Endothelial cell of umbilical vein (primary cell): ENCODE measurements around the gene PRPF39. TPM values are rescaled to one million over a fixed set of nuclear protein-coding genes. Genes with fewer than 3 reads are reported as not detected.

Experiments used
- BruUV-seq: library from RNA; stranded (reverse); fragments of 400-500 nt; replicated peaks from 2 replicates; lab custom pipeline; 2021; lab: Mats Ljungman, UMichigan
- CTCF ChIA-PET: fragments of 300-600, 350-600 bp; sonication (Branson Sonifier 250); formaldehyde crosslinking; loops from one replicate; lab custom pipeline; 2021; ENCODE audit warnings: antibody characterized with exemption, inconsistent platforms; lab: Charles Lee
- POLR2A ChIA-PET: fragments of 300-600, 350-600 bp; sonication (Branson Sonifier 250); formaldehyde crosslinking; loops from one replicate; lab custom pipeline; 2021; ENCODE audit warnings: antibody characterized with exemption, inconsistent platforms; lab: Charles Lee
- DNase-seq: peaks from one replicate; pipeline ENCODE4 v3.0.0-alpha.2; 2011; ENCODE audit warnings: low read depth, low spot score
- FAIRE-seq: peaks from 2 replicates; lab custom pipeline; 2011; peaks lifted over from hg19 to GRCh38; lab: Jason Lieb, UNC
- H2AFZ ChIP-seq: 2 replicates; pipeline ENCODE4 v1.6.0; 2012; ENCODE audit warnings: low read depth, low read length, control low read depth, inconsistent platforms
- H3K27ac ChIP-seq: 2 replicates; pipeline ENCODE4 v1.5.1; 2011; ENCODE audit warnings: low read depth, mild to moderate bottlenecking, control low read depth, low read length, moderate library complexity; ENCODE audit not compliant: insufficient read depth
- H3K27me3 ChIP-seq, 2 experiments: 2 replicates each; pipeline versions ENCODE4 v1.6.0 to v1.6.1; 2011; ENCODE audit warnings: low read length in 2 of 2, mixed read lengths in 1 of 2; ENCODE audit not compliant: control insufficient read depth in 2 of 2, insufficient read depth in 2 of 2
- H3K36me3 ChIP-seq, 2 experiments: 2 replicates in 1 of 2; 3 replicates in 1 of 2; pipeline ENCODE4 v1.5.1; 2011; ENCODE audit warnings: low read length in 2 of 2, mild to moderate bottlenecking in 1 of 2, moderate library complexity in 1 of 2; ENCODE audit not compliant: control insufficient read depth in 2 of 2, insufficient read depth in 2 of 2; ENCODE audit errors: extremely low read depth in 1 of 2
- H3K4me1 ChIP-seq: 3 replicates; pipeline ENCODE4 v1.5.1; 2011; ENCODE audit warnings: mild to moderate bottlenecking, low read length; ENCODE audit not compliant: control insufficient read depth, insufficient read depth; ENCODE audit errors: extremely low read depth
- H3K4me2 ChIP-seq: 2 replicates; pipeline ENCODE4 v1.6.1; 2011; ENCODE audit warnings: low read length, control low read depth, mixed read lengths; ENCODE audit not compliant: insufficient read depth
- H3K4me3 ChIP-seq, 3 experiments: fragments of 200-600 bp in 1 of 3; sonication (generic), shearing (Covaris generic) in 1 of 3; replicated peaks in 1 of 3; 2 replicates each; pipeline ENCODE4 v1.5.1; 2011 to 2016; ENCODE audit warnings: control low read depth in 3 of 3, low read length in 3 of 3, mild to moderate bottlenecking in 2 of 3, inconsistent platforms in 1 of 3, low read depth in 1 of 3, moderate library complexity in 1 of 3; ENCODE audit not compliant: insufficient read depth in 1 of 3
- H3K79me2 ChIP-seq: 2 replicates; pipeline ENCODE4 v1.6.0; 2012; ENCODE audit warnings: low read length, inconsistent platforms; ENCODE audit not compliant: control insufficient read depth, insufficient read depth
- H3K9ac ChIP-seq: replicated peaks from 2 replicates; pipeline ENCODE3; 2011; ENCODE audit warnings: low read length, control low read depth; ENCODE audit not compliant: insufficient read depth; ENCODE audit errors: extremely low read depth
- H3K9me1 ChIP-seq: replicated peaks from 3 replicates; pipeline ENCODE4 v1.6.0; 2011; ENCODE audit warnings: mild to moderate bottlenecking, low read length; ENCODE audit not compliant: control insufficient read depth, insufficient read depth; ENCODE audit errors: extremely low read depth
- H3K9me3 ChIP-seq: replicated peaks from 2 replicates; pipeline ENCODE4 v1.5.1; 2012; ENCODE audit warnings: low read length, inconsistent platforms; ENCODE audit not compliant: control insufficient read depth, insufficient read depth
- H4K20me1 ChIP-seq: replicated peaks from 2 replicates; pipeline ENCODE3; 2011; ENCODE audit warnings: mild to moderate bottlenecking, low read length; ENCODE audit not compliant: control insufficient read depth, insufficient read depth; ENCODE audit errors: extremely low read depth
- CTCF ChIP-seq, 2 donors: IDR thresholded peaks; 1 replicate in 1 of 2; 2 replicates in 1 of 2; pipeline ENCODE4 v1.5.1; 2011; ENCODE audit warnings: low read length in 2 of 2, mild to moderate bottlenecking in 2 of 2, moderate library complexity in 2 of 2, control low read depth in 1 of 2, inconsistent platforms in 1 of 2, low read depth in 1 of 2; ENCODE audit not compliant: insufficient read depth in 1 of 2; ENCODE audit errors: extremely low read depth in 1 of 2
- EZH2 ChIP-seq: IDR thresholded peaks from 2 replicates; pipeline ENCODE4 v1.6.1; 2012; ENCODE audit warnings: borderline replicate concordance, low read depth, mild to moderate bottlenecking, moderate library complexity, low read length, inconsistent platforms; ENCODE audit not compliant: severe bottlenecking
- FOS ChIP-seq: IDR thresholded peaks from 2 replicates; pipeline ENCODE4 v1.6.1; 2011; ENCODE audit warnings: mild to moderate bottlenecking, low read length, moderate library complexity, borderline replicate concordance; ENCODE audit not compliant: insufficient read depth
- GATA2 ChIP-seq: IDR thresholded peaks from 2 replicates; pipeline ENCODE4 v1.7.0; 2011; ENCODE audit warnings: low read depth, mild to moderate bottlenecking, moderate library complexity, mixed read lengths, low read length; ENCODE audit not compliant: insufficient read length, insufficient read depth
- MAX ChIP-seq: IDR thresholded peaks from 2 replicates; pipeline ENCODE4 v1.6.1; 2011; ENCODE audit not compliant: insufficient read depth, insufficient read length
- MYC ChIP-seq: IDR thresholded peaks from one replicate; pipeline ENCODE4 v1.6.1; 2011; ENCODE audit warnings: mild to moderate bottlenecking, low read depth, low read length
- POLR2A ChIP-seq: IDR thresholded peaks from 2 replicates; pipeline ENCODE4 v1.6.1; 2012; ENCODE audit warnings: low read depth, mild to moderate bottlenecking, control low read depth, low read length
- POLR2AphosphoS5 ChIP-seq: IDR thresholded peaks from 2 replicates; pipeline ENCODE4 v1.6.1; 2012; ENCODE audit warnings: low read depth, mild to moderate bottlenecking, control low read depth, low read length, moderate library complexity; ENCODE audit not compliant: insufficient read depth
- dilution Hi-C: fragments of 300-500 bp; cut with MboI; formaldehyde crosslinking; loops from one replicate; pipeline ENCODE4 v1.15.0; 2019; ENCODE audit warnings: low sequenced_read_pairs; ENCODE audit not compliant: extremely low pct_ligation_motif_present
- intact Hi-C: fragments of 100-400 bp; cut with micrococcal nuclease; formaldehyde crosslinking; loops from one replicate; pipeline ENCODE4 v1.10.0; 2022
- polyA plus RNA-seq, 4 experiments: library from polyadenylated mRNA; depleted of rRNA in 3 of 4; stranded (reverse) in 3 of 4; unstranded in 1 of 4; fragments of >200 nt; gene quantifications; 2 replicates each; pipeline versions ENCODE4 v1.2.1 to v1.2.3, GENCODE V29; 2011 to 2012; ENCODE audit warnings: missing spikeins in 1 of 4
- total RNA-seq: library from RNA; stranded (reverse); gene quantifications from 2 replicates; pipeline ENCODE4 v1.2.3, GENCODE V29; 2021

The PRPF39 gene
- total and polyA plus RNA-seq, 2 donors (not counting 3 experiments of a cell fraction or from before 2014, with no cell fraction given), result 24.8 to 44.4 TPM

GRCh38 chr14:45065540-45065939, 18.4 kb upstream of the PRPF39 start:
- H3K4me3 ChIP-seq, result no peak overlapping the region
- no peaks in the 10 kb centered on the region for H4K20me1 ChIP-seq
- H3K36me3 ChIP-seq, result no peaks in the 10 kb centered on the region
- dilution Hi-C loops, result no loop called here
- H3K27ac ChIP-seq, result no peak overlapping the region
- ChIA-PET CTCF (interaction anchor here (1.0 to 1.6 kb wide), 3 partner anchors 11 to 20 kb away, joined by 3 to 5 read pairs (median 3); no protein-coding TSS in a partner anchor), POLR2A (no interaction called here)
- H3K9me3 ChIP-seq, result no peaks in the 10 kb centered on the region
- intact Hi-C loops, result no loop called here
- no peak overlapping the region for H3K4me2 ChIP-seq
- no peak overlapping the region for H3K9ac ChIP-seq
- H3K4me1 ChIP-seq, result no peaks in the 10 kb centered on the region
- no peak for DNase-seq
- TF ChIP-seq MYC (no peak), MAX (no peak), POLR2A (no peak), POLR2AphosphoS5 (no peak), CTCF (IDR thresholded peaks at IDR 0.05; ENCODE audit: extremely low read depth in 1 of 2, insufficient read depth in 1 of 2, low read depth in 1 of 2, low read length in 2 of 2) (no peak), EZH2 (no peak), FOS (no peak), GATA2 (no peak)
- BruUV-seq, result no TSS peak
- H2AFZ ChIP-seq, result no peak overlapping the region
- no peak for FAIRE-seq
- H3K9me1 ChIP-seq, result no peaks in the 10 kb centered on the region
- no peaks in the 10 kb centered on the region for H3K27me3 ChIP-seq
- peaks cover 1% of the 10 kb centered on the region for H3K79me2 ChIP-seq
